GM21526 (cell line): ENCODE data around the gene TLK1.

ENCODE experiments used
- ATAC-seq: cut with Tn5 transposase; IDR thresholded peaks from one replicate; pipeline ENCODE4 v1.9.1; 2021; ENCODE audit warnings: moderate library complexity; ENCODE audit not compliant: unreplicated experiment, low FRiP score

The TLK1 gene

DNA sequence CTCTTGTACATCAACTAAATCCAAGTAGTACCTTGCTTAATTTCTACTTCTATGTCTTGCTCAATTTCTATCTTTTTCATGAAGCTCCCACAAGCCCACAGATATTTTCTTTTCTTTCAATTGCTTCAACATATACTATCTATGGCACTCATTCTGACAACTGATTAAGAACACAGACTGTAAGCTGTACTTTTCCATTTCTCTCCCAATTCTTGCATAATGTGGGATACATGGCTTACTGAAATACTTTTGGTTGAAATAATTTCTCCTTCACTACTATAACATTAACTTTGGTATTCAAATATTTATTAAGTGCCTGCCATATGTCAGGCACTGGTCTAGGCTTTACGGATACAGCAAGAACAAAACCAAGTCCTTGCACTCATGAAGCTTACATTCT, 146.8 kb downstream of the TLK1 start:
- no peak for ATAC-seq

DNA sequence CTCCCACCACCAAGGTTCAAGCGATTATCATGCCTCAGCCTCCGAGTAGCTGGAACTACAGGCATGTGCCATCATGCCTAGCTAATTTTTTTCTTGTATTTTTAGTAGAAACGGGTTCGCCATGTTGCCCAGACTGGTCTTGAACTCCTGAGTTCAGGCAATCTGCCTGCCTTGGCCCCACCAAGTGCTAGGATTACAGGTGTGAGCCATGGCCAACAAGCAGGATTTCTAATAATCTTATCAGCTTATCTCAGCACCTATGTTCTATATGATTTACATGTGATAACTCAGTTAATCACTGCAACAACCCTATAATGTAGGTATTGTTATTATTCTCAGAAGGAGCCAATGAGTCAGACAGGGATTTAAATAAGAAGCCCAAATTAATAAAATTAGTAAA, 151.3 kb downstream of the TLK1 start:
- no peak for ATAC-seq

DNA sequence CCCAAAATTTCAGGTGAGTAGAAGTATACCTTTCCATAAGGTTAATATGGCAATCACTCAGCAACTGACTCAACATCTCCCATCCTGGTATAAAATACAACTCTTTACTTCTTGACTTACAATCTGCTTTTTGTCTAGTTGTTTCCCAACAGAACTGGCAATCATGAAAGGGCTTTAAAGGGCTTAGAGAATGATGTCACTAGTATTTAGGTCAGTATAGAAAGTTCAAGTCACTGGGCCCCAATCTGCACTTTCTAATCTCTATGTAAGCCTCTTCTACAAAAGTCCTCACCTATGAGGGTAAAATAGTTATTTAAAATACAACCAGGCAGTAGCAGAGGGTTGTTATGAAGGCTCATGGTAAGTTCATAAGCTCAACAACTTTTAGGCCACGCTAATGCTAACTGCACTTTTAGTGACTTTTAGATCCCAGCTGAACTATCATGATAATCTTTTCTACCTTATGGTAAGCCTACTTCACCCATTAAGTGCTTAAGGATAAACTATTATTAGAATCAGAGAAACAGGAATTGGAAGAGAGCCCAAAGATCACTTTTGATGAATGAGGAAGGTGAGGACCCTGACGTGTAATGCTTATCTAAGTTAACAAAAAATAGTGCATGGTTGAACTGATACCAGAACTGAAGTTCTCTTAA, 152.0 kb downstream of the TLK1 start:
- ATAC-seq: no peak

DNA sequence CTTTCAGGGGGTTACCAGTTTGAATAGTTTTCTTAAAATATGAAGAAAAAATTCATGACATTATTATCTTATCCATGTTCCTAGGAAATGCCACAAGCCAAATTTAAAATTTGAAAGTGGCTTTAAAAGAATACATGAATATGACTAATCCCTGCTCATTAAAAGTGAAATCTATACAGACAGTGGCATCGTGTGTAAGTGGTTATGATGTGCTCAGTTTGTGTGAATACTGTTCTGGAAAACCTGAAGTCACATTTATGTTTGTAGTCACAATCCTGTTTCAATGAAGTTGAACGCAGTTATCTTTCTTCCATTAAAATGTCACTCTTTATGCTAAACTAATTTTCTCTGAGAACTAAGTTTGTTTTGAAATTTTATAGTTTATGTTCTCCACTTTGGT, 155.9 kb downstream of the TLK1 start:
- no peak for ATAC-seq

DNA sequence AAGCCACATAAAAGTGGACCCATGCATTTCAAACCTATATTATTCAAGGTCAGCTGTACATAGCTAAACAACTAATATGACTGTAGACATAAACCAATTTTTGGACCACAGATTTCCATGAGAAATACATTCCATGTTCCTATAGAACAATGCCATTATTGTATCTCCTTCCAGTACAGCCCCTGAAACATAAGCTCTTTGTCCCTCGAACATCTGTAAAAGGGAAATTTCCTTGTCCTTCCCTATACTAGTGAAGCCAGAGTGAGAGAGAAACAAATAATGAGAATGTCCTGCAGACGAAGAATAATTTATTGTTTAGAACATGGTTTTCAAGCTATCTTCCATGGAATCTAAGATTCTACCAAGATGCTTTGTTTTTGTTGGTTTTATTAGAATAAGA, 156.3 kb downstream of the TLK1 start:
- ATAC-seq: no peak

DNA sequence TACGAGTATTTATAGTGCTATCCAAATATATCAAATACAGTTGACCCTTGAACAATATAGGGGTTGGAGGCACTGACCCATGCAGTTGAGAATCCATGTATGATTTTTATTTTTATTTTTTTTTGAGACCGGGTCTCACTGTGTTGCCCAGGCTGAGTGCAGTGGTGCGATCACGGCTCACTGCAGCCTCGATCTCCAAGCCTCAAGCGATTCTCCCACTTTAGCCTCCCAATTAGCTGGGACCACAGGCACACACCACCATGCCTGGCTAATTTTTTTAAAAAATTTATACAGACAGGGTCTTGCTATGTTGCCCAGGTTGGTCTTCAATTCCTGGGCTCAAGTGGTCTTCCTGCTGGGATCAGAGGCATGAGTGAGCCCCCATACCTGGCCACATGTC, 161.0 kb downstream of the TLK1 start:
- ATAC-seq: no peak

DNA sequence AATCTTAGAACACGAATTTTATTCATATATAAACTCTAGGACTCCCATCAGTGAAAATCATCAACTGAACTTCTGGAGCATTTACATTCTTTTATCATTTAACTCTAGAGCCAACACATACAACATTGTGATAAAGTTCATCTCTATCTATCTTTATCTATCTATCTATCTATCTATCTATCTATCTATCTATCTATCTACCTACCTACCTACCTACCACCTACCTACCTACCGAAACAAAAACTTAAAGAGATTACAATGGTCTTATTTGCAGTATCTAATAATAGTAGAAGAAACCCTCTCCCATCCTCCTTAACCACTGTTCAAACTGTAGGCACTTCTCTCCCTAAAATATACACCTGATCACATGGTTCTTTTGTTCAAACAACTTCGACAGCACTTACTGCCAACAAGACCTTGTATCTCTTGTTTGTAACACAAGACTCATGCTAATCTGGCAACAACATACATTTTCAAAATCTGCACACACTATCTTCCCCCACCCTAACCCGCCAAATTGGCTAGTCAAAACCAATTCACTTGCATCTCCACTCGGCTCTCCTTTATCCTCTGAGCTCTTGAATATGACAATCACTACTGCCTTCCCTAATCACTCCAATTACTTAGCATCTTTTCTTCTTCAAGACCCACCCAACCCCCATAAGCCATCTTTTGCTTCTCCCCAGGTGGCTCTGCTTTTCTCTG, 162.6 kb downstream of the TLK1 start:
- ATAC-seq: no peak

DNA sequence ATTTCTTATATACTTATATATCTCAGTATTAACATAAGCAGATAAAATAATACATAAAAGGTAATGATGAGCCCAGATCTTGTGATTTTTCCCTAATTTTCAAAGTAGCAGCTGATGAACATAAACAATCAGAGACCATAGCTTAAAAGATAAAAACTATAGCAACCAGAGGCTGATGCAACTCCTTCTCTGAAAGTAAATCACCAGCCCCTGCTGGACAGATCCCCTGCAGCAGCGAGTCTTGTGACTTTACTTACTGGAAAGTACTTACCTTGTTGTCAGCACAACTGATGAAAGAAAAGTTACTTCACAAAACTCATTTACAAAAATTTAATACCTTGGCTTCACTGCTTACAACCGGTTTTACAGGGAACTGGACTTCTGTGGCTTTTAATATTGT, 164.4 kb downstream of the TLK1 start:
- ATAC-seq: no peak

DNA sequence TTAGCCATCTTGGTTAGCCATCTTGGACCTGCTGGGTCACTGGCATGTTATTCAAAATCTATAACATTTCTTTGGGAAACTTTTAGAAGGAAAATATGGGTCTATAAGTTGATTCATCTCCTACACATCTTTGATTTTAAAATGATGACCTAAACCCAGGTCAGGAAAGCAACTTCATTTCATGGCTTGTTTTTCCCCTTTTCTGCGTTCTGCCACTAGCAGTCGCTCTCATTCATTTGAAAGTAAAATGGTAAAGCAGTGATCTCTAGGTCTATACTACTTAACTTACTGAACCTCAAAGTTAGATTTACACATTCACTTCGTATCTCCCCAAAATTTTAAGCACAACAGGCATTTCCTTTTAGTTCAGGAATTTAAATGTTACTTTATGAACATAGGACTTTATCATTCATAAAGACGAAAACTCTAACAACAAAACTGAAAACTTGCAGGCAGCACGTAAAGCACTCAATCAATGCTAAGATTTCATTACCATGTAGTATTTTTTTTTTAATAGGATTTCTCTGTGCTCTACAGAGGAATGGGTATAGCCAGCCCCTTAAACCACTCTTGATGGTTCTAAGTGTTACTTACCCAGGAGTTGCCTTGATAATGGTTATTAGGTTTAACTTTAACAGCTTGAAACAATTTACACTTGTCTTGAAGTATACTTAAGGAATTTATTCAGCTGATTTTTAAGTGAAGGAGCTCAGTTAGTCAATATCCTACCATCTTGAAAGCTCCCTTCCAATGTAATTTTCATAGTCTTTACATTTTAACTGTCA, 169.1 kb downstream of the TLK1 start:
- no peak for ATAC-seq

DNA sequence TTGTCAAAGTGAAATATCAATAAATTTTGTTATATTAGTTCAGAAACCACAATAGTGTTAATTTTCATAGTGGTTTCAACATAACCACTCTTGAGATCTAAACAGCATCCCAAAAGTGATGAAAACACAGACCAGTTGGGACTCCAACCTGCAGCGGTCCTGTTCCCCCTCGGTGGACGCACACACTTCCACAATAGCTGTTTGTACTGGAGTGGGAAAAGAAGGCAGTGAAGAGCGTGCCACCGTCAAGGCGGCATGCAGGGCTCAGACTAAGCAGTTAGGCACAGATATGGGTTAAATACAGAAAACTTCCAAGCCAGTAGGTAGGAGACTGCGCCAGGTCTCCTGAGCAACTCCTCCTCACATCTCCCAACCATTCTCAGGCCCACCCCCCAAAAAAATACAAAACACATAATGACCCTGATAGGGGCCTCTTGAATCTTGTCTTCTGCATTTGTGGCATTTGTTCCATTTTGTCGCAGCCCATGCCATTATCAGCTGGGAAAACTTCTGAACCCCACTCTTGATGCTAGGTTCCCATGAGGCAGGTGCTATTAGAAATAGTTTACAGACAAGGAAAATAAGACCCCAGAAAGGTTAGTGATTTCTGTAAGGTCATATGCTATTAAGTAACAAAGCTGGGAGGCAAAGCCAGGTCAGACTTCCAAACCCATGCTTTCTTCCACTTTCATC, 174.0 kb downstream of the TLK1 start:
- no peak for ATAC-seq

DNA sequence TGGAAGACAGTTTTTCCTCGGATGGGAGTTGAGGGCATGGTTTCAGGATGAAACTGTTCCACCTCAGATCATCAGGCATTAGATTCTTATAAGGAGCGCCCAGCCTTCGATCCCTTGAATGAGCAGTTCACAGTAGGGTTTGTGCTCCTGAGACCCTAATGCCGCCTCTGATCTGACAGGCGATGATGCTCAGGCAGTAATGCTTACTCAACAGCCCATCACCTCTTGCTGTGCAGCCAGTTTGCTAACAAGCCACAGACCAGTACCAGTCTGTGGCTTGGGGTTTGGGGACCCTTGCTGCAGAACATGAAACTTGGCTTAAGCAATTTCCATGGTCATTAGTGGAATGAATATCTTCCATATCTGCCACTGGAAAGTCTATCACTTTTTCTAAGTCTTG, 175.3 kb downstream of the TLK1 start:
- no peak for ATAC-seq

DNA sequence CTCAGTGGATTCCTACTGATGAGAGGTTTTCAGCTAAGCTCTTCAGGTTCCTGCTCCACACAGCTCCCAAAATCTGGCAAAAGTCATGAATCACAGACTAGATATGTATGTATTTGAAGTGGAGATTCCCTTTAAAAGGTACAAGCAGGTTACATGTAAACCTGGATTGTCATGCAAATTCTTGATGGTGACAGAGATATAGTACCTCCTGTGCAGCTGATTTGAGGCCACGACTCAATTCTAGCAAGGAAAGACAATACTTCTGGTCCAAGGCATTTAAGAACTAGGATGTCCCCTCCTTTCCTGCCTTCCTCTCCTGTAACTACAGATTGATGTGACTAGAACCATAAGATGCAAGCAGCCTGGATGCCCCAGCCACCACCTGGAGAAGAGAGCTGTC, 176.6 kb downstream of the TLK1 start:
- ATAC-seq: no peak

DNA sequence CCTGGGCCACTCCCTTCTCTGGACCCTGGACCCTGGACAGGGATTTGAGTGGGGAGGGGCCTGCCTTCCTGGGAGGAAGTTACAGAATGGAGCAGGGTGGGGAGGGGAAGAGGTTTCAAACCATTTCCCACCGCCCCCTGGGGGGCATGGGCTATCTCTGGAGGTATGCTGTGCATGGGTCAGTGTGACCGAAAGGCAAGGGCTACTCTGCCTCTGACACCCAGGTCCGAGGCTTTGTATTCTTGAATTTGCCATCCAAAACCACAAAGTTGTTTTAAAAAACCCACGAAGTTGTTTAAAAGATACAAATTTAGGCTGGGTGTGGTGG, 184.8 kb downstream of the TLK1 start:
- ATAC-seq: no peak

DNA sequence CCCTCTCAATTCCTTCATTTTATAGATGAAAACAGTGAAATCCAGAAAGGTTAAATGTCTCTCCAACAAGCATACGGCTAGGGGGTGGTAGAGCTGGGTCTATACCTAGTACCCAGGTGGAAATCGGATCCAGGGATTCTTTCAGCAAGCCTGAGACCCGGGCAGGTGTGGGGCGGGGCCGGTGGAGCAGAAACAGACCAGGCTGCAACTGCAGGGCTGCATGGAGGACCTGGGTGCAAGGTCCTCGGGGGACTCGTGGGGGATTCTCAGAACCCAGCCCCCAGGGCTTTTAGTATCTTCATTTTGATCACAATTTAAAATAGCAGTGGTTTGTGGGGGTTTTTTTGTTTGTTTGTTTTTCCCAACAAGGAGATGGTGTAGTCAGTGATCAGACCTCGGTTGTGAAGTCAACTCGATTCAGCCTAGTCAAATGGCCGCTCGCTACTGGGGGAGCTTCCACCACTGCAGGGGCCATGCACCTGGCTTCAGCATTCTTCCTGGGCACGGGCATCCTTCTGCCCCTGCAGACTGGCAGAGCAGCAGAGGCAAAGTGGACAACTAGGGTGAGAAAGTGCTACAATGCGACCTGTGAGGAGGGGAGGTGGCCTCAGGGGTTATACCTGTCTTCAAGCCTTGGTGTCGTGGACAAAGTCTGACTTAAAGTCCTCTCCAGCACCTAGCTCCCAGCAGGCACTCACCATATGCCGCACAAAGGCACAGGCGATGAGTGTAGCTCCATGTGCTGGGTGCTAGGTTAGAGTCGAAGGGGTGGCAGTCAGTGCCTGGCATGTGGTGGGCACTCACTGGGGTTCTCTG, 185.4 kb downstream of the TLK1 start:
- ATAC-seq: no peak

DNA sequence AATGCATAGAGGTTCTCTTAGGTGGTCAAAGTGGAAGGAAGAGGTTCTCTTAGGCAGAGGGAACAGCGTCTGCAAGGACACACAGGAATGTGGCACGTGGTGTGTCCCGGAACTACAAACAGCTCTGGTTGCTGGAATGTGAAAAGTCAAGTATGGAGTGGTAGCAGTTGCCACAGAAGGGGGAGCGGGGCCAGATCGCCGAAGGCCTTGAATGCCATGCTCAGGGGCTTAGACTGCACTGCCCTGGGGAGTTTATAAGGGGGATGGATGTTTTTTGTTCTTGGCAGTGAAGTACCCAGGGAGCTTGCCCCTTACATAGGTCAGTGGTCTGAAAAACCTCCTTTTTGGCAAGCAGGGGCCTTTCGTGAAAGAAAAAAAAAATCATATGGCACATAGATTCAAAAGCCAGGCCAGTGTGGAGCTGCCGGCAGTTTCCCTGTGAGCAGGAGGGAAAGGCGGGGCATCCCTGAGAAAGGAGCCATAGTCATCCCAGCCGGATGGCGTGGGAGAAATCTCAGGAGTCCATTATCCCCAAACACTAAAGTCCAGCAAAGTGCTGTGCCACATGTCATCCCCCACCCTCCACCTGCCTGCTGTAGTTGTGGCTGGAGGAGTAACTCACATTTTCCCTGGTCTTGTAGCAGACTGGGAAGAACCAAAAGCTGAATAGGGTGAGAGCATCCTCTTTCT, 186.2 kb downstream of the TLK1 start:
- no peak for ATAC-seq

DNA sequence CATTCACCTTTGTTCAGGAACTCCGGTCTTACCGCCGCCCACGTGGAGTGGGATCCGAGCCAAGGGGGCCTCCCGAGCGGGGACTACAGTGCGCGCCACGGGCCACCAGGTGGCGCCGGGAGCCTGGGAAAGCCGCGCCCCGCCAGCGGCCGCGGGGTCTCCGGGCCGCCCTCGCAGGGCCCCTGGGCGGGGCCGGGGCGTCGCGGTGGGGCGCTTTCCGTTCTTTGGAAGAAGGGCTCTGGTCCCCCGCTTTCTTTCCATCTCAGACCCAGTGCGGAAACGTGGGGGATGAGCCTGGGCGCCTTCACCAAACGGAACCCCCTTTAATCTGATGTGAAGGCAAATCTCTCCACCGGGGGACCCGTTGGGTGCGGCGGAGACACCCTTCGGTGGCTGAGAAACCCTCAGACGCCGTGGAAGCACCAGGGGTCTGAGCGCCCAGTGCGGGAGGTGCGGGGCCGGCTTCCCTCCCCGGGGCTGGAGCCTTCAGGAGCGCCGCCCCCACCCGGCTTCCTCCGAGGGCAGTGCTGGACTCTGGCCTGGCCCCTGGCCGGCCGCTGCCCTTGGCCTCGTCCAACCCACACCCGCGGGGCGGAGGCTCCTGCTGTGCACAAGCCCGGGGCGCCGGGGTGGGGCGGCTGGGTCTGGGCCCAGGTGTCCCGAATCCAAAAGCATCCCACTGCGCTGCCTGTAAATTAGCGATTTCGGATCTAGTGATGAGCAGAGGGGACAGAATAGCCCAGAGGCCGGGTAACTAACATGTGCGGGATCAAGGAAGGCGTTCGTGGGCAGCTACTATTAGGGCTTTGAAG, 187.0 kb downstream of the TLK1 start:
- ATAC-seq: peak; percentile 87

DNA sequence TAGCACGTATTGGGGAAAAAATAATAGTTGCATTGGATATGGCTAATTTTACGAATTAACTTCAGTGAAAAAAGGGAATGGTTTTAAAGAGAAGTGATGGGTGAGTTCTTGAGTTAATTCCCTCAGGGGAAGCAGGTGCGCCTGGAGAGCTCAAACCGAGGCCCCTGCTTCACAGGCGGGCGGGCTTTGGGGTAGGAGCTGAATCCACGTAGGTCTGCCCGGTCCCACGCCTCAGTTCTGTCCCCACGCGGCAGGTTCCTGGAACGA, 187.5 kb downstream of the TLK1 start:
- no peak for ATAC-seq

DNA sequence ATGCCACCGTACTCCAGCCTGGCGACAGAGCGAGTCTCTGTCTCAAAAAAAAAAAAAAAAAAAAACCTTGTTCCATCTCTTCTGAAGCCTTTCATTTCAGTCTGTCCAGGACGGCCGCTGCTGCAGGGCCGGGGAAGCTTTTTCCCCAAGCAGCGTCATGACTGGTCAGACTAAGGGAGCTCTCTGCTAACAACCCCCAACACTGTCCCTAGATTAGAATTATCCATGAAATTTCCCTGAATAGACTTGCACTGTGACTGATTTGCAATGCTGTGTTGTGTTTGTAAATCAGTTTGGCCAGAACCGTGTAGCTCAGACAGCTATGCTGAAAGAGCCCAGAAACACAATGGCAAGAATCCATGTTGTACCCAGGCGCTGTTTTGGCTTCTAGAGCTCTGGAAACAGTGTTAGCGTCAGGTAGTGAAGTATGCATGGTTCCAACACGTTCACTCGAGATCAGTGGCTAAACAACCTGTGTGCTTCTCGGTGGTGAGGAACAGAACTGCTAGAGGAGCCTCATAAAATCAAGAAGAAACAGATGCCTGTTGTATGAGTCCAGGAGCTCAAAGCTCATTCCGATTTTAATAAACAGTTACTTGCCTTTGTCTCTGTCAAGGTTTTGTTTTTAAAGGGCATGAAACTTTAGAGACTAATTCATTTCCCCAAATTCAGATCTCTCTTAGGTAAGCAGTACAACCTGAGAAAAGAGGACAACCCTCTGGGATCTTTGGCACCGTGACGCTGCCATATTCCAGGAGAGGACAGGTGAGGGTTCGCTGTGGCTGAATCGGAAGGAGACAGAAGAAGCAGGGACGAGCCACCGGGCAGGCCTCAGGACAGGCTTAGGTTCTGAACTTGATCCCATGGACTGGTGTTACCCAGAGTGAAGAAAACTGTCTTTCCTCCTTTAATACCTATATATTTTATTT, 188.1 kb downstream of the TLK1 start:
- no peak for ATAC-seq
